GM20000 (cell line): ENCODE data around the gene CAPNS1.
"Not testable (repeated sequence)": the region's sequence is repeated elsewhere in the genome, so short reads cannot be mapped to it uniquely, and the experiment has no call there.

Source experiments
- DNase-seq: peaks from one replicate; pipeline ENCODE4 v3.0.0; 2012; ENCODE audit warnings: low spot score
- TF ChIP-seq, protein P1 (sequence below): IDR thresholded peaks from 2 replicates; pipeline ENCODE4 v1.5.1; 2012; ENCODE audit warnings: mild to moderate bottlenecking, control low read depth; ENCODE audit errors: extremely low read depth, missing control alignments

CAPNS1 gene

DNA sequence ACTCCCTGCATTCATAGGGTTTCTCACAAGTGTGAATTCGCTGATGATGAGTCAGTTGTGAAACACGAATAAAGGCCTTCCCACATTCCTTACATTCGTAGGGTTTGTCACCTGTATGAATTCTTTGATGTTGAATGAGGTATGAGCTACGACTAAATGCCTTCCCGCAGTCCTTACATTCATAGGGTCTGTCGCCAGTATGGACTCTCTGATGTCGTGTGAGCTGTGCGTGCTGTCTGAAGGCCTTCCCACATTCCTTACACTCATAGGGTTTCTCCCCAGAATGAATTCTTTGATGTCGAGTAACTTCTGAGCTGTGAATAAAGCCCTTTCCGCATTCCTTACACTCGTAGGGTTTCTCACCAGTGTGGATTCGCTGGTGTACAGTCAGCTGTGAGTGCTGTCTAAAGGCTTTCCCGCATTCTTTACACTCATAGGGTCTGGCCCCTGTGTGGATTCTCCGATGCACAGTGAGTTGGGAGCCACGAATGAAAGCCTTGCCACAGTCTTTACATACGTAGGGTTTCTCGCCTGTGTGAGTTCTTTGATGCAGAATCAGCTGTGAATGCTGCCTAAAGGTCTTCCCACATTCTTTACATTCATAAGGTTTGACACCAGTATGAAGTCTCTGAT is 42.9 kb downstream of the CAPNS1 start:
- TF ChIP-seq, protein P1, sequence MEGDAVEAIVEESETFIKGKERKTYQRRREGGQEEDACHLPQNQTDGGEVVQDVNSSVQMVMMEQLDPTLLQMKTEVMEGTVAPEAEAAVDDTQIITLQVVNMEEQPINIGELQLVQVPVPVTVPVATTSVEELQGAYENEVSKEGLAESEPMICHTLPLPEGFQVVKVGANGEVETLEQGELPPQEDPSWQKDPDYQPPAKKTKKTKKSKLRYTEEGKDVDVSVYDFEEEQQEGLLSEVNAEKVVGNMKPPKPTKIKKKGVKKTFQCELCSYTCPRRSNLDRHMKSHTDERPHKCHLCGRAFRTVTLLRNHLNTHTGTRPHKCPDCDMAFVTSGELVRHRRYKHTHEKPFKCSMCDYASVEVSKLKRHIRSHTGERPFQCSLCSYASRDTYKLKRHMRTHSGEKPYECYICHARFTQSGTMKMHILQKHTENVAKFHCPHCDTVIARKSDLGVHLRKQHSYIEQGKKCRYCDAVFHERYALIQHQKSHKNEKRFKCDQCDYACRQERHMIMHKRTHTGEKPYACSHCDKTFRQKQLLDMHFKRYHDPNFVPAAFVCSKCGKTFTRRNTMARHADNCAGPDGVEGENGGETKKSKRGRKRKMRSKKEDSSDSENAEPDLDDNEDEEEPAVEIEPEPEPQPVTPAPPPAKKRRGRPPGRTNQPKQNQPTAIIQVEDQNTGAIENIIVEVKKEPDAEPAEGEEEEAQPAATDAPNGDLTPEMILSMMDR: no peak
- no peak for DNase-seq

- DNase-seq: no peak
- TF ChIP-seq, protein P1: no peak
Observed at GRCh38 chr19:36183245-36183628, 43.4 kb downstream of the CAPNS1 start.

DNA sequence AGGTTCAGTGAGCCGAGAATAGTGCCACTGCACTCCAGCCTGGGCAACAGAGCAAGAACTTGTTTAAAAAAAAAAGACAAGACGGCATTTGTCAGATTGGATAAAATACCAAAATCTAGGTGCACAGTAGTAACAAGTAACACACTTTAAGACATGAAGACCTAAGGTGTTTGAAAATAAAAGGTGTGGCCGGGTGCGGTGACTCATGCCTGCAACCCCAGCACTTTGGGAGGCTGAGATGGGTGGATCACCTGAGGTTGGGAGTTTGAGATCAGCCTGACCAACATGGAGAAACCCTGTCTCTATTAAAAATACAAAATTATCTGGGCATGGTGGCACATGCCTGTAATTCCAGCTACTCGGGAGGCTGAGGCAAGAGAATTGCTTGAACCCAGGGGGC is 46.9 kb downstream of the CAPNS1 start:
- not testable (repeated sequence) for DNase-seq

DNA sequence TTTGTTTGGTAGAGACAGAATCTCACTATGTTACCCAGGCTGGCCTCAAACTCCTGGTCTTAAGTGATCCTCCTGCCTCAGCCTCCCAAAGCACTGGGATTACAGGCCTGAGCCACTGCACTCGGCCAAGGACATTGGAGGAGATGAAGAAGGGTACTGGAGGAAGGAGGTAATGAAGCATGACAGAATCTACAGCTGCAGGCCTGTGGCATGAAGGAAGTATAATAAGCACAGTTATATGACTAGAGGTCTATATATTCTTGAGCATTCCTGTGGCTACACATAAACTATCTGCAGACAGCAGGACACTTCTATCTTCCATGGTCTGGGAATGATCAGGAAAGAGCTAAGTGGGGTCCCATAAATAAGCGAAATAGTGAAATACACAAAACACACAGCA is 56.4 kb downstream of the CAPNS1 start:
- DNase-seq: no peak
- TF ChIP-seq, protein P1: no peak

DNA sequence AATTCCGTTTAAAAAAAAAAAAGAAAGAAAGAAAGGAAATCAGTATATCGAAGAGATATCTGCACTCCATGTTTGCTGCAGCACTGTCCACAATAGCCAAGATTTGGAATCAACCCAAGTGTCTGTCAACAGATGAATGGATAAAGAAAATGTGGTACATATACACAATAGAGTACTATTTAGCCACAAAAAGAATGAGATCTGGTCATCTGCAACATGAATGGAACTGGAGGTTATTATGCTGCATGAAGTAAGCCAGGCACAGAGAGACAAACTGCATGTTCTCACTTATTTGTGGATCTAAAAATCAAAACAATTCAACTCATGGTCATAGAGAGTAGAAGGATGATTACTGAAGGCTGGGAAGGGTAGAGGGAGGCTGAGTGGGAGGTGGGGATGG is 58.3 kb downstream of the CAPNS1 start:
- TF ChIP-seq, protein P1: no peak
- no peak for DNase-seq
